IMR-90 (cell line): ENCODE measurements around the gene NLGN1. TPM values are rescaled to one million over a fixed set of nuclear protein-coding genes. Genes with fewer than 3 reads are reported as not detected.

Source experiments
- ATAC-seq: fragments of 200-7000 bp; cut with Tn5 transposase; 2 replicates; pipeline ENCODE4 v1.9.1; 2020; ENCODE audit warnings: low read depth, mild to moderate bottlenecking, moderate library complexity
- BruUV-seq: library from RNA; stranded (reverse); fragments of 400-500 nt; replicated peaks from 2 replicates; lab custom pipeline; 2021; lab: Mats Ljungman, UMichigan
- CTCF ChIA-PET: fragments of 300-600 bp; formaldehyde crosslinking; extraction: SDS; loops from one replicate; lab custom pipeline; 2021; ENCODE audit warnings: antibody characterized with exemption; lab: Yijun Ruan, JAX
- POLR2A ChIA-PET: fragments of 300-600 bp; sonication (Branson Sonifier 250); formaldehyde crosslinking; loops from one replicate; lab custom pipeline; 2022; ENCODE audit warnings: antibody characterized with exemption; ENCODE audit not compliant: unreplicated experiment; lab: Charles Lee
- DNase-seq: peaks from one replicate; pipeline ENCODE4 v3.0.0; 2013
- H2AFZ ChIP-seq: replicated peaks from 2 replicates; pipeline ENCODE3; 2013; ENCODE audit warnings: low read length, mild to moderate bottlenecking; ENCODE audit not compliant: poor library complexity
- H2AK5ac ChIP-seq: 2 replicates; pipeline ENCODE4 v1.6.1; 2013; ENCODE audit warnings: low read depth, low read length, inconsistent platforms
- H2AK9ac ChIP-seq: replicated peaks from 2 replicates; pipeline ENCODE3; 2013; ENCODE audit warnings: mild to moderate bottlenecking, low read depth, low read length, moderate library complexity; ENCODE audit not compliant: poor library complexity
- H2BK120ac ChIP-seq: 2 replicates; pipeline ENCODE4 v1.6.1; 2013; ENCODE audit warnings: low read depth, low read length, inconsistent platforms
- H2BK15ac ChIP-seq: 3 replicates; pipeline ENCODE4 v1.6.1; 2013; ENCODE audit warnings: low read depth, low read length, inconsistent platforms
- H2BK20ac ChIP-seq: 2 replicates; pipeline ENCODE4 v1.6.1; 2013; ENCODE audit warnings: low read depth, mild to moderate bottlenecking, inconsistent platforms, low read length, moderate library complexity
- H2BK5ac ChIP-seq: 2 replicates; pipeline ENCODE4 v1.6.1; 2013; ENCODE audit warnings: mild to moderate bottlenecking, low read depth, low read length, inconsistent platforms; ENCODE audit not compliant: poor library complexity, severe bottlenecking
- H3K14ac ChIP-seq: replicated peaks from 2 replicates; pipeline ENCODE4 v1.6.1; 2013; ENCODE audit warnings: low read depth, low read length, inconsistent platforms
- H3K18ac ChIP-seq: 2 replicates; pipeline ENCODE4 v1.6.1; 2013; ENCODE audit warnings: low read depth, low read length, control low read depth
- H3K23ac ChIP-seq: 2 replicates; pipeline ENCODE4 v1.6.1; 2013; ENCODE audit warnings: low read depth, low read length, inconsistent platforms
- H3K27ac ChIP-seq: 2 replicates; pipeline ENCODE4 v1.5.1; 2013; ENCODE audit warnings: mild to moderate bottlenecking, control low read depth, low read length; ENCODE audit not compliant: insufficient read depth
- H3K27me3 ChIP-seq: 2 replicates; pipeline ENCODE4 v1.6.1; 2013; ENCODE audit warnings: low read length; ENCODE audit not compliant: control insufficient read depth, insufficient read depth
- H3K36me3 ChIP-seq: 2 replicates; pipeline ENCODE4 v1.6.1; 2013; ENCODE audit warnings: low read length, mixed read lengths; ENCODE audit not compliant: control insufficient read depth, insufficient read depth
- H3K4ac ChIP-seq: 2 replicates; pipeline ENCODE4 v1.6.1; 2013; ENCODE audit warnings: low read depth, low read length, inconsistent platforms
- H3K4me1 ChIP-seq: 2 replicates; pipeline ENCODE4 v1.6.1; 2013; ENCODE audit warnings: low read length, mixed read lengths; ENCODE audit not compliant: control insufficient read depth, insufficient read depth
- H3K4me2 ChIP-seq: 2 replicates; pipeline ENCODE4 v1.6.1; 2013; ENCODE audit warnings: low read depth, mild to moderate bottlenecking, control low read depth, low read length, moderate library complexity
- H3K4me3 ChIP-seq: 2 replicates; pipeline ENCODE4 v1.5.1; 2013; ENCODE audit warnings: low read depth, mild to moderate bottlenecking, control low read depth, low read length, moderate library complexity; ENCODE audit not compliant: insufficient read depth
- H3K56ac ChIP-seq: 2 replicates; pipeline ENCODE4 v1.6.1; 2013; ENCODE audit warnings: low read length, inconsistent platforms; ENCODE audit not compliant: insufficient read depth; ENCODE audit errors: extremely low read depth
- H3K79me1 ChIP-seq, 2 experiments: 2 replicates each; pipeline ENCODE4 v1.6.1; 2013; ENCODE audit warnings: low read length in 2 of 2, inconsistent platforms in 1 of 2, low read depth in 1 of 2
- H3K9ac ChIP-seq: 2 replicates; pipeline ENCODE4 v1.6.1; 2013; ENCODE audit warnings: low read depth, low read length, control low read depth
- H3K9me1 ChIP-seq: 2 replicates; pipeline ENCODE4 v1.6.1; 2013; ENCODE audit warnings: low read length, inconsistent platforms; ENCODE audit not compliant: insufficient read depth
- H3K9me3 ChIP-seq: 2 replicates; pipeline ENCODE4 v1.6.1; 2013; ENCODE audit warnings: low read length; ENCODE audit not compliant: control insufficient read depth, insufficient read depth
- H4K20me1 ChIP-seq: 2 replicates; pipeline ENCODE4 v1.6.1; 2013; ENCODE audit warnings: low read length, inconsistent platforms; ENCODE audit not compliant: insufficient read depth
- H4K5ac ChIP-seq: 2 replicates; pipeline ENCODE4 v1.6.1; 2013; ENCODE audit warnings: mild to moderate bottlenecking, low read depth, low read length, control low read depth
- H4K8ac ChIP-seq, 2 experiments: 2 replicates each; pipeline ENCODE4 v1.6.1; 2013; ENCODE audit warnings: low read depth in 2 of 2, low read length in 2 of 2, control low read depth in 1 of 2, inconsistent platforms in 1 of 2
- H4K91ac ChIP-seq: 2 replicates; pipeline ENCODE4 v1.6.1; 2013; ENCODE audit warnings: low read depth, low read length, inconsistent platforms; ENCODE audit not compliant: insufficient read depth
- BHLHE40 ChIP-seq: fragments of 150-350 bp; IDR thresholded peaks from 2 replicates; pipeline ENCODE4 v1.6.1; 2016; ENCODE audit warnings: mild to moderate bottlenecking, low read depth, low read length
- CEBPB ChIP-seq: IDR thresholded peaks from 2 replicates; pipeline ENCODE4 v1.6.1; 2012; ENCODE audit warnings: low read depth, low read length, improper control_type of control experiment
- CHD1 ChIP-seq: IDR thresholded peaks from 2 replicates; pipeline ENCODE4 v1.6.1; 2012; ENCODE audit warnings: low read depth, low read length, improper control_type of control experiment
- CTCF ChIP-seq: conservative IDR thresholded peaks from 2 replicates; pipeline ENCODE4 v1.5.1; 2012; ENCODE audit warnings: mild to moderate bottlenecking, low read depth, low read length, improper control_type of control experiment
- FOS ChIP-seq: fragments of 150-350 bp; IDR thresholded peaks from 2 replicates; pipeline ENCODE4 v1.6.1; 2016; ENCODE audit warnings: low read depth, low read length
- MAFK ChIP-seq: IDR thresholded peaks from 2 replicates; pipeline ENCODE4 v1.6.1; 2012; ENCODE audit warnings: low read depth, low read length, improper control_type of control experiment
- MAZ ChIP-seq: IDR thresholded peaks from 2 replicates; pipeline ENCODE4 v1.6.1; 2012; ENCODE audit warnings: low read depth, mild to moderate bottlenecking, low read length, improper control_type of control experiment, moderate library complexity, borderline replicate concordance
- MXI1 ChIP-seq: IDR thresholded peaks from 2 replicates; pipeline ENCODE4 v1.6.1; 2012; ENCODE audit warnings: low read depth, mild to moderate bottlenecking, low read length, moderate library complexity, borderline replicate concordance
- NFE2L2 ChIP-seq: fragments of 150-350 bp; IDR thresholded peaks from 2 replicates; pipeline ENCODE4 v1.6.1; 2016; ENCODE audit warnings: low read depth, mild to moderate bottlenecking, low read length
- POLR2A ChIP-seq: IDR thresholded peaks from 2 replicates; pipeline ENCODE4 v1.6.1; 2012; ENCODE audit warnings: mild to moderate bottlenecking, low read depth, low read length
- RAD21 ChIP-seq: IDR thresholded peaks from 2 replicates; pipeline ENCODE4 v1.6.1; 2012; ENCODE audit warnings: low read length, improper control_type of control experiment
- RCOR1 ChIP-seq: IDR thresholded peaks from 2 replicates; pipeline ENCODE4 v1.6.1; 2012; ENCODE audit warnings: mild to moderate bottlenecking, low read length, improper control_type of control experiment; ENCODE audit not compliant: insufficient replicate concordance
- RFX5 ChIP-seq: IDR thresholded peaks from 2 replicates; pipeline ENCODE4 v1.8.0; 2012; ENCODE audit warnings: low read depth, mild to moderate bottlenecking, low read length, moderate library complexity
- SMC3 ChIP-seq: fragments of 150-350 bp; IDR thresholded peaks from 2 replicates; pipeline ENCODE4 v1.6.1; 2016; ENCODE audit warnings: low read depth, mild to moderate bottlenecking, antibody characterized with exemption, low read length, moderate library complexity
- WGBS, 2 experiments: methylation state at CpG; one replicate each; pipeline versions ENCODE4 v1.1.5 to v1.1.7; 2013; ENCODE audit warnings: missing lambda C conversion rate in 2 of 2; ENCODE audit not compliant: insufficient read length in 1 of 2; ENCODE audit errors: extremely low coverage in 2 of 2; 5-methylcytosine and 5-hydroxymethylcytosine counted together
- dilution Hi-C: fragments of 300-500 bp; cut with HindIII; formaldehyde crosslinking; loops from one replicate; pipeline ENCODE4 v1.14.3; 2018; ENCODE audit warnings: low sequenced_read_pairs; ENCODE audit not compliant: unreplicated experiment
- in situ Hi-C: fragments of 300-500 bp; cut with MboI; formaldehyde crosslinking; loops from 3 replicates; pipeline ENCODE4 v1.14.3; 2019; ENCODE audit warnings: low sequenced_read_pairs, inconsistent platforms, mixed read lengths
- intact Hi-C: fragments of 100-400 bp; cut with micrococcal nuclease; formaldehyde crosslinking; loops from 2 replicates; pipeline ENCODE4 v1.10.0; 2022
- polyA plus RNA-seq, 3 experiments: library from polyadenylated mRNA; depleted of rRNA; stranded (reverse); fragments of >200 nt; gene quantifications; 2 replicates each; pipeline ENCODE4 v1.2.3, GENCODE V29; 2012; ENCODE audit warnings: low replicate concordance in 1 of 3
- total RNA-seq: library from RNA; depleted of rRNA; stranded (reverse); fragments of >200 nt; gene quantifications from 2 replicates; pipeline ENCODE4 v1.2.3, GENCODE V29; 2012
- TF ChIP-seq, protein P1 (sequence below): fragments of 150-350 bp; IDR thresholded peaks from 2 replicates; pipeline ENCODE4 v1.6.1; 2016; ENCODE audit warnings: low read depth, mild to moderate bottlenecking, low read length, moderate library complexity, borderline replicate concordance
- TF ChIP-seq, protein P2 (sequence below): fragments of 150-350 bp; IDR thresholded peaks from 2 replicates; pipeline ENCODE4 v1.6.1; 2017; ENCODE audit warnings: mild to moderate bottlenecking, antibody characterized with exemption, low read length, low read depth

NLGN1 gene
- total and polyA plus RNA-seq, 2 of the 4 experiments (the other 2 are of a cell fraction), result 1.8 to 12.5 TPM

DNA sequence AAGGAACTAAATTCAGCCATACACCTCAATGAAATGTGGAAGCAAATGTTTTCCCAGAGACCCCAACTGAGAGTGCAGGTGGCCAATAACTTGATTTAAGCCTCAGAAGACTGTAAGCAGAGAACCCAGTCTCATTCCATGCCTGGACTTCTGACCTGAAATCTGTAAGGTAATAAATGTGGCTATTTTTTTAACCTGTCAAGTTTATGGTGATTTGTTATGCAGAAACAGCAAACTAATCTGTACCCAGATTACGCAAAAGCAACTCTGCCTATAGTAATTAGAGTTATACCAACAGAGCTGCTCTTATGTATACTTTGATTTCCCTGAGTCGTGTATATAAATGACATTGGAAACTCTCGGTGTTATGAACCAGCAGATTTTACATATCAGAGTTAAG lies 927.6 kb downstream of the NLGN1 start:
- WGBS, 2 experiments, result no CpG with 5 or more reads among the region's 3 CpGs
- H2AFZ ChIP-seq, result peak overlapping the region; percentile 26

More for the DNA sequence above, 927.6 kb downstream of the NLGN1 start:
- H2BK20ac ChIP-seq, result peak overlapping the region; percentile 58; the same call in 1 of the 2 replicates
- no peaks in the 10 kb centered on the region for H3K36me3 ChIP-seq
- peak overlapping the region; percentile 36; the same call in 1 of the 3 replicates for H2BK15ac ChIP-seq
- no peak overlapping the region for H4K5ac ChIP-seq
- dilution Hi-C loops (no loop called here), intact Hi-C loops (no loop called here), in situ Hi-C loops (no loop called here)
- H4K8ac ChIP-seq, result no peak overlapping the region
- 0 out of 2 replicates have a peak, but pooled peaks cover 3% of the 10 kb centered on the region for H3K4me1 ChIP-seq
- DNase-seq (no peak), ATAC-seq (0 out of 2 replicates have a peak, but pooled peaks have one; percentile 8)
- H3K4ac ChIP-seq, result no peak overlapping the region
- H4K91ac ChIP-seq, result no peak overlapping the region
- H3K9me3 ChIP-seq, result no peaks in the 10 kb centered on the region
- no peaks in the 10 kb centered on the region for H3K27me3 ChIP-seq
- no peaks in the 10 kb centered on the region for H3K79me1 ChIP-seq
- H3K56ac ChIP-seq, result no peak overlapping the region
- no peaks in the 10 kb centered on the region for H4K20me1 ChIP-seq
- TF ChIP-seq MAFK (no peak), RFX5 (no peak), RCOR1 (no peak), CEBPB (no peak), FOS (no peak), POLR2A (no peak), CHD1 (no peak), MXI1 (no peak), BHLHE40 (no peak), RAD21 (no peak), MAZ (no peak), CTCF (no peak), SMC3 (no peak), NFE2L2 (no peak)
- TF ChIP-seq, protein P1, sequence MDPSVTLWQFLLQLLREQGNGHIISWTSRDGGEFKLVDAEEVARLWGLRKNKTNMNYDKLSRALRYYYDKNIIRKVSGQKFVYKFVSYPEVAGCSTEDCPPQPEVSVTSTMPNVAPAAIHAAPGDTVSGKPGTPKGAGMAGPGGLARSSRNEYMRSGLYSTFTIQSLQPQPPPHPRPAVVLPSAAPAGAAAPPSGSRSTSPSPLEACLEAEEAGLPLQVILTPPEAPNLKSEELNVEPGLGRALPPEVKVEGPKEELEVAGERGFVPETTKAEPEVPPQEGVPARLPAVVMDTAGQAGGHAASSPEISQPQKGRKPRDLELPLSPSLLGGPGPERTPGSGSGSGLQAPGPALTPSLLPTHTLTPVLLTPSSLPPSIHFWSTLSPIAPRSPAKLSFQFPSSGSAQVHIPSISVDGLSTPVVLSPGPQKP, result no peak
- TF ChIP-seq, protein P2, sequence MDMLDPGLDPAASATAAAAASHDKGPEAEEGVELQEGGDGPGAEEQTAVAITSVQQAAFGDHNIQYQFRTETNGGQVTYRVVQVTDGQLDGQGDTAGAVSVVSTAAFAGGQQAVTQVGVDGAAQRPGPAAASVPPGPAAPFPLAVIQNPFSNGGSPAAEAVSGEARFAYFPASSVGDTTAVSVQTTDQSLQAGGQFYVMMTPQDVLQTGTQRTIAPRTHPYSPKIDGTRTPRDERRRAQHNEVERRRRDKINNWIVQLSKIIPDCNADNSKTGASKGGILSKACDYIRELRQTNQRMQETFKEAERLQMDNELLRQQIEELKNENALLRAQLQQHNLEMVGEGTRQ, result no peak
- no peak overlapping the region for H2BK5ac ChIP-seq
- no peak overlapping the region for H2AK9ac ChIP-seq
- H3K4me2 ChIP-seq, result no peak overlapping the region
- no peak overlapping the region for H3K9ac ChIP-seq
- H2AK5ac ChIP-seq, result no peak overlapping the region
- no peak overlapping the region for H3K4me3 ChIP-seq
- no peaks in the 10 kb centered on the region for H3K9me1 ChIP-seq
- no peak overlapping the region for H3K27ac ChIP-seq
- H2BK120ac ChIP-seq, result no peak overlapping the region
- CTCF ChIA-PET, result no interaction called here
- no TSS peak for BruUV-seq
- POLR2A ChIA-PET, result no interaction called here
- H3K18ac ChIP-seq, result no peak overlapping the region
- H3K23ac ChIP-seq, result no peak overlapping the region
- no peak overlapping the region for H3K14ac ChIP-seq
